Endothelial cell of umbilical vein (primary cell): ENCODE data around the gene ADD2. TPM values are rescaled to one million over a fixed set of nuclear protein-coding genes. Genes with fewer than 3 reads are reported as not detected.

Experiments
- BruUV-seq: library from RNA; stranded (reverse); fragments of 400-500 nt; replicated peaks from 2 replicates; lab custom pipeline; 2021; lab: Mats Ljungman, UMichigan
- CTCF ChIA-PET: fragments of 300-600, 350-600 bp; sonication (Branson Sonifier 250); formaldehyde crosslinking; loops from one replicate; lab custom pipeline; 2021; ENCODE audit warnings: antibody characterized with exemption, inconsistent platforms; lab: Charles Lee
- POLR2A ChIA-PET: fragments of 300-600, 350-600 bp; sonication (Branson Sonifier 250); formaldehyde crosslinking; loops from one replicate; lab custom pipeline; 2021; ENCODE audit warnings: antibody characterized with exemption, inconsistent platforms; lab: Charles Lee
- DNase-seq: peaks from one replicate; pipeline ENCODE4 v3.0.0-alpha.2; 2011; ENCODE audit warnings: low read depth, low spot score
- FAIRE-seq: peaks from 2 replicates; lab custom pipeline; 2011; peaks lifted over from hg19 to GRCh38; lab: Jason Lieb, UNC
- H2AFZ ChIP-seq: 2 replicates; pipeline ENCODE4 v1.6.0; 2012; ENCODE audit warnings: low read depth, low read length, control low read depth, inconsistent platforms
- H3K27ac ChIP-seq: 2 replicates; pipeline ENCODE4 v1.5.1; 2011; ENCODE audit warnings: low read depth, mild to moderate bottlenecking, control low read depth, low read length, moderate library complexity; ENCODE audit not compliant: insufficient read depth
- H3K27me3 ChIP-seq, 2 experiments: 2 replicates each; pipeline versions ENCODE4 v1.6.0 to v1.6.1; 2011; ENCODE audit warnings: low read length in 2 of 2, mixed read lengths in 1 of 2; ENCODE audit not compliant: control insufficient read depth in 2 of 2, insufficient read depth in 2 of 2
- H3K36me3 ChIP-seq, 2 experiments: 2 replicates in 1 of 2; 3 replicates in 1 of 2; pipeline ENCODE4 v1.5.1; 2011; ENCODE audit warnings: low read length in 2 of 2, mild to moderate bottlenecking in 1 of 2, moderate library complexity in 1 of 2; ENCODE audit not compliant: control insufficient read depth in 2 of 2, insufficient read depth in 2 of 2; ENCODE audit errors: extremely low read depth in 1 of 2
- H3K4me1 ChIP-seq: 3 replicates; pipeline ENCODE4 v1.5.1; 2011; ENCODE audit warnings: mild to moderate bottlenecking, low read length; ENCODE audit not compliant: control insufficient read depth, insufficient read depth; ENCODE audit errors: extremely low read depth
- H3K4me2 ChIP-seq: 2 replicates; pipeline ENCODE4 v1.6.1; 2011; ENCODE audit warnings: low read length, control low read depth, mixed read lengths; ENCODE audit not compliant: insufficient read depth
- H3K4me3 ChIP-seq, 3 experiments: fragments of 200-600 bp in 1 of 3; sonication (generic), shearing (Covaris generic) in 1 of 3; replicated peaks in 1 of 3; 2 replicates each; pipeline ENCODE4 v1.5.1; 2011 to 2016; ENCODE audit warnings: control low read depth in 3 of 3, low read length in 3 of 3, mild to moderate bottlenecking in 2 of 3, inconsistent platforms in 1 of 3, low read depth in 1 of 3, moderate library complexity in 1 of 3; ENCODE audit not compliant: insufficient read depth in 1 of 3
- H3K79me2 ChIP-seq: 2 replicates; pipeline ENCODE4 v1.6.0; 2012; ENCODE audit warnings: low read length, inconsistent platforms; ENCODE audit not compliant: control insufficient read depth, insufficient read depth
- H3K9ac ChIP-seq: replicated peaks from 2 replicates; pipeline ENCODE3; 2011; ENCODE audit warnings: low read length, control low read depth; ENCODE audit not compliant: insufficient read depth; ENCODE audit errors: extremely low read depth
- H3K9me1 ChIP-seq: replicated peaks from 3 replicates; pipeline ENCODE4 v1.6.0; 2011; ENCODE audit warnings: mild to moderate bottlenecking, low read length; ENCODE audit not compliant: control insufficient read depth, insufficient read depth; ENCODE audit errors: extremely low read depth
- H3K9me3 ChIP-seq: replicated peaks from 2 replicates; pipeline ENCODE4 v1.5.1; 2012; ENCODE audit warnings: low read length, inconsistent platforms; ENCODE audit not compliant: control insufficient read depth, insufficient read depth
- H4K20me1 ChIP-seq: replicated peaks from 2 replicates; pipeline ENCODE3; 2011; ENCODE audit warnings: mild to moderate bottlenecking, low read length; ENCODE audit not compliant: control insufficient read depth, insufficient read depth; ENCODE audit errors: extremely low read depth
- MYC ChIP-seq: IDR thresholded peaks from one replicate; pipeline ENCODE4 v1.6.1; 2011; ENCODE audit warnings: mild to moderate bottlenecking, low read depth, low read length
- POLR2AphosphoS5 ChIP-seq: IDR thresholded peaks from 2 replicates; pipeline ENCODE4 v1.6.1; 2012; ENCODE audit warnings: low read depth, mild to moderate bottlenecking, control low read depth, low read length, moderate library complexity; ENCODE audit not compliant: insufficient read depth
- dilution Hi-C: fragments of 300-500 bp; cut with MboI; formaldehyde crosslinking; loops from one replicate; pipeline ENCODE4 v1.15.0; 2019; ENCODE audit warnings: low sequenced_read_pairs; ENCODE audit not compliant: extremely low pct_ligation_motif_present
- intact Hi-C: fragments of 100-400 bp; cut with micrococcal nuclease; formaldehyde crosslinking; loops from one replicate; pipeline ENCODE4 v1.10.0; 2022
- polyA plus RNA-seq, 4 experiments: library from polyadenylated mRNA; depleted of rRNA in 3 of 4; stranded (reverse) in 3 of 4; unstranded in 1 of 4; fragments of >200 nt; gene quantifications; 2 replicates each; pipeline versions ENCODE4 v1.2.1 to v1.2.3, GENCODE V29; 2011 to 2012; ENCODE audit warnings: missing spikeins in 1 of 4
- total RNA-seq: library from RNA; stranded (reverse); gene quantifications from 2 replicates; pipeline ENCODE4 v1.2.3, GENCODE V29; 2021
- TF ChIP-seq, protein P1 (sequence below): IDR thresholded peaks from 2 replicates; pipeline ENCODE4 v1.6.1; 2011; ENCODE audit not compliant: insufficient read depth, insufficient read length
- TF ChIP-seq, protein P2 (sequence below), 2 donors: IDR thresholded peaks; 1 replicate in 1 of 2; 2 replicates in 1 of 2; pipeline ENCODE4 v1.5.1; 2011; ENCODE audit warnings: low read length in 2 of 2, mild to moderate bottlenecking in 2 of 2, moderate library complexity in 2 of 2, control low read depth in 1 of 2, inconsistent platforms in 1 of 2, low read depth in 1 of 2; ENCODE audit not compliant: insufficient read depth in 1 of 2; ENCODE audit errors: extremely low read depth in 1 of 2

The ADD2 gene
- total and polyA plus RNA-seq, 2 donors (not counting 3 experiments of a cell fraction or from before 2014, with no cell fraction given), result 0.17 TPM; not detected in 1

DNA sequence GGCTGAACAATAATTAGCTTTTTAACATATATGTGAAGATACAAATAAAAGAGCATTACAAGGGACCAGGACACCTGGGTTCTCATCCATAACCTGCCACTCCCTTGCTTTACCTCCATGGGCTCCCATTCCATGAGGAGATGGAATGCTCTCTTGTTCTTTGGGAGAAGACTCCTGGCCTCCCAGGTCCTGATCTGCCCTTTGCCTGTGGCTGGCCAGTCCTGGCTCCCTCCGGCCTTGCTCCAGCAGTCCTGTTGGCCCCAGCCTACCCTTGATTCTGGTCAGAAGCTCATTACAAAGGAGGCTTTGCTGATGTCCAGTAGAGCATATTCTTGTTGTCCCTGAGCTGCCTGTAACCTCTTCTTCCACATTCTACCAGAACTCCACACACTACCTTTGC lies 60.3 kb downstream of the ADD2 start:
- Histone ChIP-seq H3K27me3 (peaks cover 0 to 2% of the 10 kb centered on the region in 2 experiments), H3K27ac (no peak overlapping the region), H3K9me1 (no peaks in the 10 kb centered on the region), H3K4me3 (no peak overlapping the region), H3K4me2 (no peak overlapping the region), H3K9ac (no peak overlapping the region), H2AFZ (no peak overlapping the region), H4K20me1 (no peaks in the 10 kb centered on the region), H3K4me1 (no peaks in the 10 kb centered on the region), H3K9me3 (no peaks in the 10 kb centered on the region), H3K36me3 (no peaks in the 10 kb centered on the region), H3K79me2 (no peaks in the 10 kb centered on the region)
- no TSS peak for BruUV-seq
- ChIA-PET POLR2A (no interaction called here), CTCF (interaction anchor here (1.9 kb wide), 1 partner anchor 9 kb away, joined by 5 read pairs; no protein-coding TSS in a partner anchor)
- TF ChIP-seq, protein P1, sequence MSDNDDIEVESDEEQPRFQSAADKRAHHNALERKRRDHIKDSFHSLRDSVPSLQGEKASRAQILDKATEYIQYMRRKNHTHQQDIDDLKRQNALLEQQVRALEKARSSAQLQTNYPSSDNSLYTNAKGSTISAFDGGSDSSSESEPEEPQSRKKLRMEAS, result no peak
- TF ChIP-seq MYC (no peak), POLR2AphosphoS5 (no peak)
- TF ChIP-seq, protein P2, sequence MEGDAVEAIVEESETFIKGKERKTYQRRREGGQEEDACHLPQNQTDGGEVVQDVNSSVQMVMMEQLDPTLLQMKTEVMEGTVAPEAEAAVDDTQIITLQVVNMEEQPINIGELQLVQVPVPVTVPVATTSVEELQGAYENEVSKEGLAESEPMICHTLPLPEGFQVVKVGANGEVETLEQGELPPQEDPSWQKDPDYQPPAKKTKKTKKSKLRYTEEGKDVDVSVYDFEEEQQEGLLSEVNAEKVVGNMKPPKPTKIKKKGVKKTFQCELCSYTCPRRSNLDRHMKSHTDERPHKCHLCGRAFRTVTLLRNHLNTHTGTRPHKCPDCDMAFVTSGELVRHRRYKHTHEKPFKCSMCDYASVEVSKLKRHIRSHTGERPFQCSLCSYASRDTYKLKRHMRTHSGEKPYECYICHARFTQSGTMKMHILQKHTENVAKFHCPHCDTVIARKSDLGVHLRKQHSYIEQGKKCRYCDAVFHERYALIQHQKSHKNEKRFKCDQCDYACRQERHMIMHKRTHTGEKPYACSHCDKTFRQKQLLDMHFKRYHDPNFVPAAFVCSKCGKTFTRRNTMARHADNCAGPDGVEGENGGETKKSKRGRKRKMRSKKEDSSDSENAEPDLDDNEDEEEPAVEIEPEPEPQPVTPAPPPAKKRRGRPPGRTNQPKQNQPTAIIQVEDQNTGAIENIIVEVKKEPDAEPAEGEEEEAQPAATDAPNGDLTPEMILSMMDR (IDR thresholded peaks at IDR 0.05; ENCODE audit: extremely low read depth in 1 of 2, insufficient read depth in 1 of 2, low read depth in 1 of 2, low read length in 2 of 2), result no peak
- FAIRE-seq (no peak), DNase-seq (no peak)
- dilution Hi-C loops (no loop called here), intact Hi-C loops (no loop called here)
